ENCODE results near the gene GLT1D1. TPM values are rescaled to one million over a fixed set of nuclear protein-coding genes. Genes with fewer than 3 reads are reported as not detected.
A peak's percentile ranks its signal among the peaks of the same experiment; 100 is the strongest.

Gene GLT1D1
- total and polyA plus RNA-seq, 12 donors = 0.07 to 0.50 (median 0.33) TPM; not detected in 4

DNA sequence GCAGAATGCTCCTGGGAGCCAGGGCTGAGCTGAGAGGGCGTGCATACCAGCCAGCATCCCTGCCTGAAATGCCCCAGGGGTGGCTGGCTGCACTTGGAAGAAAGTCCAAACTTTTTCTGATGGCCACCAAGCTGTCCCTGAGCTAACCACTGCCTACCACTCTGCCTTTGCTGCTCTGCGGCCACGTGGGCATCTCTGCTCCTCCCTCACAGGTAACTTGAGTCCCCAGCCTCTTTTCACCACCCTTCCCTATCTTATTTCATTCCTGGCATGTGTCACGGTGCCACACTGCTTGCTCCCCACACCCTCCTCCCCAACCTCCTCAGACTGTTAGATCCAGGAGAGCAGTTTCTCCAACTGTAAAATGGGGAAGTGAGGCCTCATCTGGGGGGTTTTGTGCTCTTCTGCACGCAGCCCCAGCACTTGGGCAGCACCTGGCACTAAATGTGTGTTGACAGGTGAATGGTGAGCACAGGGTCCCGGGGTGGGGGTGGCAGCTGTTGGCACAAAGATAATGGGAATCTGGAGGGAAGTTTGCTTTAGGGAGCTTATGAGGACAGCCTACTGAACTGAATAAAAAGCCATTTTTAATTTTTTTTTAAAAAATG lies 113.0 kb downstream of the GLT1D1 start:
- no peak for DNase-seq
- Histone ChIP-seq H3K4me1 (replicated peaks in 1 of 2) (no peaks in the 10 kb centered on the region), H3K9me3 (replicated peaks in 1 of 3) (no peaks in the 10 kb centered on the region), H3K36me3 (replicated peaks in 1 of 2) (no peaks in the 10 kb centered on the region), H3K27me3 (no peaks in the 10 kb centered on the region), H3K4me3 (no peak overlapping the region), H3K27ac (no peak overlapping the region)
- TF ChIP-seq, protein P1, sequence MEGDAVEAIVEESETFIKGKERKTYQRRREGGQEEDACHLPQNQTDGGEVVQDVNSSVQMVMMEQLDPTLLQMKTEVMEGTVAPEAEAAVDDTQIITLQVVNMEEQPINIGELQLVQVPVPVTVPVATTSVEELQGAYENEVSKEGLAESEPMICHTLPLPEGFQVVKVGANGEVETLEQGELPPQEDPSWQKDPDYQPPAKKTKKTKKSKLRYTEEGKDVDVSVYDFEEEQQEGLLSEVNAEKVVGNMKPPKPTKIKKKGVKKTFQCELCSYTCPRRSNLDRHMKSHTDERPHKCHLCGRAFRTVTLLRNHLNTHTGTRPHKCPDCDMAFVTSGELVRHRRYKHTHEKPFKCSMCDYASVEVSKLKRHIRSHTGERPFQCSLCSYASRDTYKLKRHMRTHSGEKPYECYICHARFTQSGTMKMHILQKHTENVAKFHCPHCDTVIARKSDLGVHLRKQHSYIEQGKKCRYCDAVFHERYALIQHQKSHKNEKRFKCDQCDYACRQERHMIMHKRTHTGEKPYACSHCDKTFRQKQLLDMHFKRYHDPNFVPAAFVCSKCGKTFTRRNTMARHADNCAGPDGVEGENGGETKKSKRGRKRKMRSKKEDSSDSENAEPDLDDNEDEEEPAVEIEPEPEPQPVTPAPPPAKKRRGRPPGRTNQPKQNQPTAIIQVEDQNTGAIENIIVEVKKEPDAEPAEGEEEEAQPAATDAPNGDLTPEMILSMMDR (IDR thresholded peaks at IDR 0.05) = no peak
- no peak for TF ChIP-seq POLR2A (IDR thresholded peaks at IDR 0.05)
- intact Hi-C loops (cut with DNase I) = no loop called here
- WGBS, 4 donors = 26 to 35% (median 29%) methylated on average over 5 to 6 of the region's 6 CpGs

DNA sequence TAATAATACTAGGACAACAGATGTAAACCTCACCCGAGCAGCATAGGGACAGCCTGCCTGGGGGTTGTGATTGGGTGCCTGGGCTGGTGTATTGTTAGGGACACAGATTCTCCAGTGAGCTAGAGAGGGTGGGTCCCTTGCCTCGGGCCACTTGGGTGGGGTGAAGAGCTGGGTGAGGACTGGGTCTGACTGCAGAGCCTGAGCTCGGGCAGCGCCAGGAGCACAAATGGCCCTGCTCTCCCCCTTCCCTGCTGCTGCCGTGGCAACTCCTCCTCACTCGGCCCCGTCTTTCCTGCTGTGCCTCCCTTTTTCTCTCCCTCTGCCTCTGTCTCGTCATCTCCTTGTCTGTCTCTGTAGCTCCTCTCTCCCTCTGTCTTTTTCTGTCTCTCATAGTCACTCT lies 115.4 kb downstream of the GLT1D1 start:
- H3K27me3 ChIP-seq = peaks cover 5% of the 10 kb centered on the region
- TF ChIP-seq POLR2A (IDR thresholded peaks at IDR 0.05) = no peak
- TF ChIP-seq, protein P1 (IDR thresholded peaks at IDR 0.05) = no peak

DNA sequence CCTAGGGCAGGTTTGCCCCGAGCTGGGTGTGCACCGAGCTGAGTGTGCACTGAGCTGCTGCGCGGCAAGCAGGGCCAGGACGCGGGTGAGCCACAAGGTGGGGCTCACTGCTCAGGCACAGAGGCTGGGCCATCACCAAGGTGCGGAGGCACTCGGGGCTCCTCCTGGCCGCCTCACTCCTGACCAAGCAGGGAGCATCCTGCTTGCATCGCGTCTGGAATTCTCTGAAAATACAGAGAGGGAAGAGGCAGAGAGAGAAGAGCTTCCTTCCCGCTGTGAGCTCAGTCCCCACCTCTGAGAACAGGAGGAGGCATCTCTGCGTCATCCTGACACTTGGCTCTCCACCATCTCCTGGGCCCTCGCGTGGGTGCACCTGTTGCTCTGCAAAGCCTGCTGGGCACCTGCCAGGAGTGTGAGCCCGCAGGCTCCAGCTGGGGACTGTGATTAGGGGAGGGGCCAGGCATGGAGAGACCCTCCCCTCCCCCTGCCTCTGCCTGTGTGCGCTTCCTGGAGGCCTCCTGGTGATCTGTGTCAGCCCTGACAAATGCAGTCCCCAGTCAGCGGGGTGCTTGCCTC lies 116.3 kb downstream of the GLT1D1 start:
- DNase-seq = peak in 1 of 7 donors; percentile 65
- Histone ChIP-seq H3K4me1 (replicated peaks in 1 of 2) (no peaks in the 10 kb centered on the region), H3K9me3 (replicated peaks in 1 of 3) (no peaks in the 10 kb centered on the region), H3K4me3 (no peak overlapping the region), H3K27ac (no peak overlapping the region), H3K36me3 (replicated peaks in 1 of 2) (no peaks in the 10 kb centered on the region), H3K27me3 (peaks cover 5% of the 10 kb centered on the region)
- intact Hi-C loops (cut with DNase I) = no loop called here
- no peak for TF ChIP-seq POLR2A (IDR thresholded peaks at IDR 0.05)
- TF ChIP-seq, protein P1 (IDR thresholded peaks at IDR 0.05) = peak in 3 of 6 experiments; percentile 35 to 41 (median 38)
- WGBS, 4 donors = 0 to 4% (median 2%) methylated on average over 3 to 18 of the region's 18 CpGs

More for the DNA sequence above, 115.4 kb downstream of the GLT1D1 start:
- Histone ChIP-seq H3K4me1 (replicated peaks in 1 of 2) (no peaks in the 10 kb centered on the region), H3K4me3 (no peak overlapping the region), H3K36me3 (replicated peaks in 1 of 2) (no peaks in the 10 kb centered on the region), H3K9me3 (replicated peaks in 1 of 3) (no peaks in the 10 kb centered on the region), H3K27ac (no peak overlapping the region)
- no peak for DNase-seq
- intact Hi-C loops (cut with DNase I) = no loop called here
- 18 to 29% (median 26%) methylated on average over 5 to 8 of the region's 8 CpGs for WGBS, 4 donors

DNA sequence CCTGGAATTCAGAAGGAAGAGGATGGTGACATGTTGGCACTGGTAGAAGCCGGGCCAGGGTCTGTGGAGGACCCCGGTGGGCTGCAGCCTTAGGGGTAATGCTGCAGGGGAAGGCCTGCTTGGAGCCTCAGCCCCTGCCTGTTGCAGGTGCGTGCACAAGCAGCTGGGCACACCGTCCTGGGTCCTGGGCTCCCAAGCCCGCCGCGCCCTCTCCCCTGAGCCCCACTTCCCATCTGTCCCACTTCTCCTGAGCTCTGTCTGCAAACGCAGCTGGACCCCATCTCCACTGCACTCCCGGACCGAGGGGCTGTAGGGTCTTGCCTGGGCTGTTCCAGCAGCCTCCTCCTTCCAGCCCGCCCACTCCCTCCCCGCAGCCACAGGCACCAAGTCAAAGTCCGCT lies 116.8 kb downstream of the GLT1D1 start:
- Histone ChIP-seq H3K27me3 (peaks cover 5% of the 10 kb centered on the region), H3K4me1 (replicated peaks in 1 of 2) (no peaks in the 10 kb centered on the region), H3K36me3 (replicated peaks in 1 of 2) (no peaks in the 10 kb centered on the region), H3K4me3 (no peak overlapping the region), H3K27ac (no peak overlapping the region), H3K9me3 (replicated peaks in 1 of 3) (no peaks in the 10 kb centered on the region)
- TF ChIP-seq, protein P1 (IDR thresholded peaks at IDR 0.05) = no peak
- TF ChIP-seq POLR2A (IDR thresholded peaks at IDR 0.05) = no peak
- no peak for DNase-seq
- 14 to 27% (median 15%) methylated on average over 7 to 13 of the region's 13 CpGs for WGBS, 4 donors
- intact Hi-C loops (cut with DNase I) = no loop called here

All from adrenal gland (tissue), 12 donors.